SK-N-SH (cell line): ENCODE measurements around the gene NCAM1.

Experiments used
- CTCF ChIP-seq: fragments of 200-600 bp; sonication (generic); IDR thresholded peaks from 2 replicates; pipeline ENCODE4 v1.6.1; 2017; ENCODE audit warnings: antibody characterized with exemption, mild to moderate bottlenecking, moderate library complexity
- GATA2 ChIP-seq: sonication (generic); formaldehyde crosslinking; IDR thresholded peaks from 2 replicates; pipeline ENCODE4 v1.5.0; 2020; ENCODE audit warnings: mild to moderate bottlenecking, missing genetic modification reagents
- IRF3 ChIP-seq: fragments of 150-350 bp; IDR thresholded peaks from 2 replicates; pipeline ENCODE4 v1.6.1; 2016; ENCODE audit warnings: mild to moderate bottlenecking, low read depth, low read length
- MXI1 ChIP-seq: IDR thresholded peaks from 2 replicates; pipeline ENCODE4 v1.6.1; 2012; ENCODE audit warnings: mild to moderate bottlenecking, low read depth, low read length, improper control_type of control experiment
- PBX3 ChIP-seq: IDR thresholded peaks from 2 replicates; pipeline ENCODE4; 2012
- POLR2AphosphoS5 ChIP-seq: IDR thresholded peaks from 2 replicates; pipeline ENCODE4 v1.6.1; 2012; ENCODE audit warnings: low read depth, low read length
- RAD21 ChIP-seq: IDR thresholded peaks from 2 replicates; pipeline ENCODE4 v1.6.1; 2012; ENCODE audit warnings: mild to moderate bottlenecking, low read length
- RFX5 ChIP-seq: IDR thresholded peaks from 2 replicates; pipeline ENCODE4 v1.6.1; 2012; ENCODE audit warnings: mild to moderate bottlenecking, improper control_type of control experiment, low read length

- TF ChIP-seq IRF3 (no peak), CTCF (no peak), RFX5 (no peak), PBX3 (no peak), GATA2 (CRISPR knock-in tag) (no peak), POLR2AphosphoS5 (no peak), RAD21 (no peak), MXI1 (no peak)
These were observed 219.9 kb downstream of the NCAM1 start for GRCh38 chr11:113181094-113181493.
